GM12878 (cell line): ENCODE results near the gene GDF11.

ENCODE experiments used
- CBX3 ChIP-seq: fragments of 200-600 bp; sonication (generic); IDR thresholded peaks from 2 replicates; pipeline ENCODE4 v1.6.1; 2016; ENCODE audit warnings: low read depth, borderline replicate concordance
- HCFC1 ChIP-seq: fragments of 150-350 bp; IDR thresholded peaks from 2 replicates; pipeline ENCODE4 v1.6.1; 2014; ENCODE audit warnings: low read length
- MTA2 ChIP-seq: fragments of 450-650 bp; IDR thresholded peaks from 2 replicates; pipeline ENCODE4 v1.6.1; 2016; ENCODE audit warnings: low read depth, mild to moderate bottlenecking, moderate library complexity
- MTA3 ChIP-seq: IDR thresholded peaks from 2 replicates; pipeline ENCODE4 v1.6.1; 2012; ENCODE audit warnings: low read length, inconsistent platforms, borderline replicate concordance
- MXI1 ChIP-seq: fragments of 150-350 bp; IDR thresholded peaks from 2 replicates; pipeline ENCODE4 v1.6.1; 2011; ENCODE audit warnings: low read depth, mild to moderate bottlenecking, inconsistent platforms, low read length, improper control_type of control experiment
- MYC ChIP-seq: IDR thresholded peaks from 2 replicates; pipeline ENCODE4 v1.6.1; 2011; ENCODE audit warnings: mild to moderate bottlenecking, low read length, moderate library complexity, inconsistent platforms; ENCODE audit not compliant: insufficient read depth, insufficient replicate concordance, insufficient read length, severe bottlenecking
- NFIC ChIP-seq: IDR thresholded peaks from 2 replicates; pipeline ENCODE4 v1.6.1; 2012; ENCODE audit warnings: low read depth, mild to moderate bottlenecking, inconsistent platforms, low read length, moderate library complexity
- RCOR1 ChIP-seq: conservative IDR thresholded peaks from 2 replicates; pipeline ENCODE4 v1.6.1; 2012; ENCODE audit warnings: low read depth, low read length, improper control_type of control experiment
- SMARCA5 ChIP-seq: fragments of 450-650 bp; IDR thresholded peaks from 2 replicates; pipeline ENCODE4 v1.6.1; 2017; ENCODE audit warnings: mild to moderate bottlenecking
- SRF ChIP-seq, 2 experiments: IDR thresholded peaks; 2 replicates each; pipeline ENCODE4 v1.6.1; 2011; ENCODE audit warnings: low read depth in 2 of 2, low read length in 2 of 2, mild to moderate bottlenecking in 1 of 2, moderate library complexity in 1 of 2
- SUZ12 ChIP-seq: fragments of 200-600 bp; sonication (generic); IDR thresholded peaks from one replicate; pipeline ENCODE4 v1.6.1; 2018; ENCODE audit warnings: antibody characterized with exemption, mild to moderate bottlenecking; ENCODE audit not compliant: unreplicated experiment
- TAF1 ChIP-seq: IDR thresholded peaks from 2 replicates; pipeline ENCODE4 v1.6.1; 2011; ENCODE audit warnings: mild to moderate bottlenecking, low read depth, low read length, borderline replicate concordance
- TF ChIP-seq, protein P1 (sequence below), 3 experiments: IDR thresholded peaks in 2 of 3; conservative IDR thresholded peaks in 1 of 3; 2 replicates each; pipeline ENCODE4 v1.5.1; 2011; ENCODE audit warnings: low read depth in 3 of 3, low read length in 3 of 3, mild to moderate bottlenecking in 3 of 3, control low read depth in 2 of 3, moderate library complexity in 2 of 3, inconsistent platforms in 1 of 3, mixed read lengths in 1 of 3; ENCODE audit not compliant: control insufficient read depth in 2 of 3, insufficient read depth in 1 of 3; ENCODE audit errors: extremely low read depth in 1 of 3
- TF ChIP-seq, protein P2 (sequence below): IDR thresholded peaks from 2 replicates; pipeline ENCODE4 v1.6.1; 2012; ENCODE audit warnings: low read depth, low read length, improper control_type of control experiment

DNA sequence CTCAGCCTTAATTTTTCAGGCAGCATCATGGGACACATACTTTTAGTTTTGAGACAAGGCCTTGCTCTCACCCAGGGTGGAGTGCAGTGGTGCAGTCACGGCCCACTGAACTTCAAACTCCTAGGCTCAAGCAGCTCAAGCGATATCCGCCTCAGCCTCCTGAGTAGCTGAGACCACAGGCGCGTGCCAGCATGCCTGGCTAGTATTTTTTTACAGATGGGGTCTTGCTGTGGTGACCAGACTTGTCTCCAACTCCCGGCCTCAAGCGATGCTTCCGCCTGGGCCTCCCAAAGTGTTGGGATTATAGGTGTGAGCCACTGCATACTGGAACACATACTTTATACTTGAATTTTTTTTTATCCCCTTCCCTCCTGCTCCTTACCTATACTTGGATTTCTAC, 20.0 kb upstream of the GDF11 start:
- TF ChIP-seq MYC (no peak), MTA2 (no peak), TAF1 (no peak), HCFC1 (no peak), SUZ12 (no peak), MXI1 (no peak), MTA3 (no peak), NFIC (no peak), RCOR1 (no peak), SRF (IDR thresholded peaks at IDR 0.05; ENCODE audit: low read depth in 2 of 2, low read length in 2 of 2) (no peak), SMARCA5 (no peak), CBX3 (no peak)
- TF ChIP-seq, protein P1, sequence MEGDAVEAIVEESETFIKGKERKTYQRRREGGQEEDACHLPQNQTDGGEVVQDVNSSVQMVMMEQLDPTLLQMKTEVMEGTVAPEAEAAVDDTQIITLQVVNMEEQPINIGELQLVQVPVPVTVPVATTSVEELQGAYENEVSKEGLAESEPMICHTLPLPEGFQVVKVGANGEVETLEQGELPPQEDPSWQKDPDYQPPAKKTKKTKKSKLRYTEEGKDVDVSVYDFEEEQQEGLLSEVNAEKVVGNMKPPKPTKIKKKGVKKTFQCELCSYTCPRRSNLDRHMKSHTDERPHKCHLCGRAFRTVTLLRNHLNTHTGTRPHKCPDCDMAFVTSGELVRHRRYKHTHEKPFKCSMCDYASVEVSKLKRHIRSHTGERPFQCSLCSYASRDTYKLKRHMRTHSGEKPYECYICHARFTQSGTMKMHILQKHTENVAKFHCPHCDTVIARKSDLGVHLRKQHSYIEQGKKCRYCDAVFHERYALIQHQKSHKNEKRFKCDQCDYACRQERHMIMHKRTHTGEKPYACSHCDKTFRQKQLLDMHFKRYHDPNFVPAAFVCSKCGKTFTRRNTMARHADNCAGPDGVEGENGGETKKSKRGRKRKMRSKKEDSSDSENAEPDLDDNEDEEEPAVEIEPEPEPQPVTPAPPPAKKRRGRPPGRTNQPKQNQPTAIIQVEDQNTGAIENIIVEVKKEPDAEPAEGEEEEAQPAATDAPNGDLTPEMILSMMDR (IDR thresholded peaks at IDR 0.05 in 2 of 3, conservative IDR thresholded peaks at IDR 0.05 in 1 of 3; ENCODE audit: control insufficient read depth in 2 of 3, extremely low read depth in 1 of 3, insufficient read depth in 1 of 3, low read depth in 3 of 3, low read length in 3 of 3): no peak
- TF ChIP-seq, protein P2, sequence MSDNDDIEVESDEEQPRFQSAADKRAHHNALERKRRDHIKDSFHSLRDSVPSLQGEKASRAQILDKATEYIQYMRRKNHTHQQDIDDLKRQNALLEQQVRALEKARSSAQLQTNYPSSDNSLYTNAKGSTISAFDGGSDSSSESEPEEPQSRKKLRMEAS: no peak
